Neural crest cell (in vitro differentiated cells): ENCODE results near the gene RBM26. TPM values are rescaled to one million over a fixed set of nuclear protein-coding genes. Genes with fewer than 3 reads are reported as not detected.

Source experiments
- DNase-seq: peaks from one replicate; pipeline ENCODE4 v3.0.0; 2021; ENCODE audit warnings: low read depth, mixed read lengths, low spot score
- H3K27ac Mint-ChIP-seq: one replicate; pipeline ENCODE4 v1.8.0; 2021; ENCODE audit warnings: mild to moderate bottlenecking, mixed read lengths; ENCODE audit not compliant: unreplicated experiment
- H3K27me3 Mint-ChIP-seq: 2 replicates; pipeline ENCODE4 v1.8.0; 2021; ENCODE audit warnings: low read depth, mild to moderate bottlenecking, mixed read lengths
- H3K36me3 Mint-ChIP-seq: 2 replicates; pipeline ENCODE4 v1.8.0; 2021; ENCODE audit warnings: low read depth, mild to moderate bottlenecking, mixed read lengths
- H3K4me1 Mint-ChIP-seq: 2 replicates; pipeline ENCODE4 v1.8.0; 2021; ENCODE audit warnings: mixed read lengths
- H3K4me3 Mint-ChIP-seq: one replicate; pipeline ENCODE4 v1.8.0; 2021; ENCODE audit warnings: mild to moderate bottlenecking, mixed read lengths
- H3K9me3 Mint-ChIP-seq: 2 replicates; pipeline ENCODE4 v1.8.0; 2021; ENCODE audit warnings: mixed read lengths
- CTCF ChIP-seq: fragments of 200-600 bp; sonication (generic); conservative IDR thresholded peaks from 2 replicates; pipeline ENCODE4 v1.5.0; 2021; ENCODE audit warnings: antibody characterized with exemption, mild to moderate bottlenecking
- long read RNA-seq: library from polyadenylated mRNA; unstranded; transcript quantifications from one replicate; pipeline ENCODE4 v2.0.0, GENCODE V29; 2020
- total RNA-seq: library from RNA; stranded (reverse); gene quantifications from 2 replicates; pipeline ENCODE4 v1.2.1, GENCODE V29; 2021

RBM26 gene
- 78.1 and 81.2 TPM in 2 replicates for total RNA-seq
- long read RNA-seq, partial matches to known transcripts: 8 of 17 reads
- long read RNA-seq, other reads (novel, unspliced or antisense): 9 of 17 reads

- Mint-ChIP-seq H3K36me3 (no peaks in the 10 kb centered on the region), H3K27me3 (no peaks in the 10 kb centered on the region), H3K27ac (peak within 1 kb of the TSS; percentile 99), H3K9me3 (no peaks in the 10 kb centered on the region), H3K4me3 (peak within 1 kb of the TSS; percentile 96), H3K4me1 (peaks cover 35% of the 10 kb centered on the region)
- DNase-seq: peak; percentile 96
- no peak for TF ChIP-seq CTCF
These were observed at the start of gene RBM26 for GRCh38 chr13:79405831-79406596. Gene RBM26 (minus strand): TSS chr13:79406255. CDS start chr13:79405774, 481 bp downstream.

GRCh38 chr13:79455331-79455730, 49.3 kb upstream of the RBM26 start:
- H3K4me3 Mint-ChIP-seq: no peak overlapping the region
- H3K36me3 Mint-ChIP-seq: no peaks in the 10 kb centered on the region
- no peak for TF ChIP-seq CTCF
- no peaks in the 10 kb centered on the region for H3K27me3 Mint-ChIP-seq
- no peaks in the 10 kb centered on the region for H3K9me3 Mint-ChIP-seq
- peaks cover 9% of the 10 kb centered on the region for H3K4me1 Mint-ChIP-seq
- H3K27ac Mint-ChIP-seq: no peak overlapping the region
- no peak for DNase-seq

GRCh38 chr13:79452239-79452913, 46.3 kb upstream of the RBM26 start:
- TF ChIP-seq CTCF: no peak
- DNase-seq: no peak
- Mint-ChIP-seq H3K4me1 (peaks cover 6% of the 10 kb centered on the region), H3K9me3 (no peaks in the 10 kb centered on the region), H3K4me3 (no peak overlapping the region), H3K36me3 (no peaks in the 10 kb centered on the region), H3K27me3 (no peaks in the 10 kb centered on the region), H3K27ac (no peak overlapping the region)

- Mint-ChIP-seq H3K27ac (no peak overlapping the region), H3K27me3 (no peaks in the 10 kb centered on the region), H3K4me3 (no peak overlapping the region), H3K4me1 (peaks cover 6% of the 10 kb centered on the region), H3K36me3 (no peaks in the 10 kb centered on the region), H3K9me3 (no peaks in the 10 kb centered on the region)
- DNase-seq: no peak
- TF ChIP-seq CTCF: no peak
These were observed 45.5 kb upstream of the RBM26 start for GRCh38 chr13:79451500-79451962.

GRCh38 chr13:79450110-79450509, 44.1 kb upstream of the RBM26 start:
- H3K4me3 Mint-ChIP-seq: no peak overlapping the region

More at GRCh38 chr13:79450110-79450509, 44.1 kb upstream of the RBM26 start:
- no peak for DNase-seq
- Mint-ChIP-seq H3K27ac (no peak overlapping the region), H3K36me3 (no peaks in the 10 kb centered on the region), H3K9me3 (no peaks in the 10 kb centered on the region), H3K27me3 (no peaks in the 10 kb centered on the region), H3K4me1 (peaks cover 6% of the 10 kb centered on the region)
- no peak for TF ChIP-seq CTCF
